ENCODE results near the gene RIPOR3.
A peak's percentile ranks its signal among the peaks of the same experiment; 100 is the strongest.
"Not testable (repeated sequence)": the region's sequence is repeated elsewhere in the genome, so short reads cannot be mapped to it uniquely, and the experiment has no call there.

The RIPOR3 gene

DNA sequence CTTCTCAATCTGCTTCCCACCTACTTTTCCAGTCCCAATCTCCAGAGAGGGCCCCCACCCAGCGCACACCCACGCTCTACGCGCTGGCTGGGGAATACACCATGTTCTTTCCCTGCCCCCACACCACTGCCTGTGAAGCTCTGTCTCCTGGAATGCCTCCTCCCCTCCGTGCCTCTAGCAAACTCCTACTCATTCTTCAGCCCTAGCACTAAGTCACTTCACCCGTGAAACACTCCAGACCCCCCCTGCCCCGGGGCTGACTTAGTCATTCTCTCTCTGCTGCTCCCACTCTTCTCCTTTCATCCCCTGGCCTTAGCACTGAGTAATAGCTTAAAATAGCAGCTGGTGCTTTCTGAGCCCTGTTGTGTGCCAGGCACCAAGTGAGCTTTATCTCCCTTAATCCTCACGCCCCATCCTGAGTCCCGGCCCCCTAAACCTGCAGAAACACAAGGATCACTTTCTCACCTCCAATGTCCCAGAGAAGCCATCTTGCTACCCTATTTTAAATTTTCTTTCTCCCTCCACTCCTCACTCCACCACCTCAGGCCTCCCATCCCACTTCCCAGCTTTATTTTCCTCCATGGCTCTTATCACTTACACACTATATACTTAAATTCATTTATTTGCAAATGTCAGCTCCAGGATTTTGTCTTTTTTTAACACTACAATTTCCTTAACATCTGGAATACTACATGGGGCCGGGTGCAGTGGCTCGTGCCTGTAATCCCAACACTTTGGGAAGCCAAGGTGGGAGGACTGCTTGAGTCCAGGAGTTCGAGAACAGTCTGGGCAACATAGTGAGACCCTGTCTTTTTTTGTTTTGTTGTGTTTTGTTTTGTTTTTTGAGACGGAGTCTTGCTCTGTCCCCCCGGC is 33.7 kb upstream of the RIPOR3 start:
- DNase-seq = peak; percentile 86 to 92

DNA sequence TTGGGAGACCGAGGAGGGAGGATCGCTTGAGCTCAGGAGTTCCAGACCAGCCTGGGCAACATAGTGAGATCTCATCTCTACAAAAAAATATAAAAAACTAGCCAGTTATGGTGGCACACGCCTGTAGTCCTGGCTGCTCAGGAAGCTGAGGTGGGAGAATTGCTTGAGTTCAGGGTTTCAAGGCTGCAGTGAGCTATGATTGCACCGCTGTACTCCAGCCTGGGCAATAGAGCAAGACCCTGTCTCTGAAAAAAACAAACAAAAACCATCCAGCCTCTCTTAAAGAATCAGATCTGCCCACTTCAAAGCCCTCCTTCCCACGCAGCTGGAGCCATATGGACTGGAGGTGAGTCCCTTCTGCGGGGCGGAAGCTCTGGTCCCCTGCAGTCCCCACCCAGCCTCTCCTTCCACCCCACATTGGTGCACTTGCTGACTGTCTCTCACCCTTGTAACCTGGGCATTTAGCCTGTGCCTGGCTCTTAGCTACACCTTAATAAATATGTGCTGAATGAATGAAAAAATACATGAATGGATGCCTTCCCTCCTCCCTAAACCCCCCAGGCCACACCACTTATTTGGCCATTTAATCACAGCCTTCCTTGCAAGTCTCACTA is 32.9 kb upstream of the RIPOR3 start:
- DNase-seq = peak in 1 of 2 experiments; percentile 48

DNA sequence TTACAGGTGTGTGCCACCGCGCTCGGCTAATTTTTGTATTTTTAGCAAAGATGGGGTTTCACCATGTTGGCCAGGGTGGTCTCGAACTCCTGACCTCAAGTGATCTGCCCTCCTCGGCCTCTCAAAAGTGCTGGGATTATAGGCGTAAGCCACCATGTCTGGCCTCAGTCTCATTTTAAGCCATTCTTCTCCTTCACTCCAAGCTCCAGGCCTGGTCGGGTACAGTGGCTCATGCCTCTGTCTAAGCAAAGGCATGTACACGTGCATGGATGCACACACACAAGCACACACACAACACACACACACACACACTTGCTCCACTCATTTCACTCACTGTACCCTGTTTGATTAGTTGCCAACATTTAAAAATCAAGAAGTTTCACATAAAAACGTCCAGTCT is 32.3 kb upstream of the RIPOR3 start:
- DNase-seq = no peak

DNA sequence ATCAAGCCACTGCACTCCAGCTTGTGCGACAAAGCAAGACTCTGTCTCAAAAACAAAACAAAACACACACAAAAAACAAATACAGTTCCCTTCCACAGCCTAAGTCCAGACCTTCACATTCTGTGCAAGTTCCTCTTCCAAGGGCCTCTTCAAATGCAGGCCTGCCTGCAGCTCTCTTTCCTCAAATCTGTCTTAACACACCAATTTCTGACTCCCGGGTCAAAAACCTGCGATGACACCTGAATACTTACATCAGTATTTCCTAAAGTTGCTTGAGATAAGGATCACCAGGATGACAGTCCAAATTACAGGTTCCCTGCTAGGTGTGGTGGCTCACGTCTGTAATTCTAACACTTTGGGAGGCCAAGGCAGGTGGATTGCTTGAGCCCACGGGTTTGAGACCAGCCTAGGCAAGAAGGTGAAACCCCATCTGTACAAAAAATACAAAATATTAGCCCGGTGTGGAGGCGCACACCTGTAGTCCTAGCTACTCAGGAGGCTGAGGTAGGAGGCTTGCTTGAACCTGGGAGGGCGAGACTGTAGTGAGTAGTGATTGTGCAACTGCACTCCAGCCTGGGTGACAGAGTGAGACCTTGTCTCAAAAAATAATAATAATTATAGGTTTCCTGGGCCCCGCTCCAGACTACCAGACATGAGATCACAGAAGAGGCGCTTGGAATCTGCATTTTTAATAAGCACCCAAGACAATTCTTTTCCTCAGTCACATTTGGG is 31.2 kb upstream of the RIPOR3 start:
- DNase-seq = no peak

DNA sequence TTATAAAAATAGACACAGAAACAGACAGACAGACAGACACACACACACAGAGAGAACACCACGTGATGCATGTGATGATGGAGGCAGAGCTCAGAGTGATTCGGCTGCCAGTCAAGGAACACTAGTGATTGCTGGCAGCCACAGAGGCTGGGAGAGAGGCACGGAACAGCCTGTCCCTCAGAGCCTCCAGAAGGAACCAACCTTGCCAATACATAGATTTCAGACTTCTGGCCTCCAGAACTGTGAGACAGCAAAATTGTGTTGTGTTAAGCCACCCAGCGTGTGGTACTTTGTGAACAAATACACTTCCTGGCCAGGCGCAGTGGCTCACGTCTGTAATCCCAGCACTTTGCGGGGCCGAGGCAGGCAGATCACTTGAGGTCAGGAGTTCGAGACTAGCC is 30.5 kb upstream of the RIPOR3 start:
- DNase-seq = no peak

DNA sequence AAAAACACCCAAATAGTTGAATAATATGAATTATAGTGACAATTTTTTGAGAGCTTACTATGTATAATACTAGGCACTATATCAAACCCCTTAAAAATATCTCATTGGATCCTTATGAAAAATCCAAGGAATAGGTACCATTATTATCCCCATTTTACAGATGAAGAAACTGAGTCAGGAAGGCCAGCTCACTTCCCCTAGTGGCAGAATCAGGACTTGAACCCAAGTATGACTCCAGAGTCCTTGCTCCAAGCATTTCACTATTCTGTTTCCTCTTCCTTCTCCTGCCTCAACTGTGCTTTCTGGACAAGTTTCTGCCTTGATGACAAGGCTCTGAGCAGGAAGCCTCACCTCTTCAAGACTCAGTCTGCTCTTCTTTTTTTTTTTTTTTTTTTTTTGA is 29.2 kb upstream of the RIPOR3 start:
- no peak for DNase-seq

DNA sequence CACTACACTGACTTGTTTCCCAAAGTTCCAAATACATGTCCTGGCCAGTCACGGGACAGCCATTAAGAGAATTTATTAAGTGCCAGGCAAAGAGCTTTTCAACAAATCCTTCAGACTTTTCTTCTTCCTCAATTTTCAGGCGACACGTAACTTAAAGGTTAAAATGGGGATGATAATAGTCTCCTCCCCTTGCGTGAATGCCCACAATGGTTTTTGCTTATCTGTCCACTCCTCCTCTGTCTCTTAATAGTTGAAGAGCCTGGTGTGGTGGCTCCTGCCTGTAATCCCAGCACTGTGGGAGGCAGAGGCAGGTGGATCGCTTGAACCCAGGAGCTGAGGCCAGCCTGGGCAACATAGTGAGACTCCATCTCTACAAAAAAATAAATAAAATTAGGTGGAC is 28.7 kb upstream of the RIPOR3 start:
- DNase-seq = no peak

DNA sequence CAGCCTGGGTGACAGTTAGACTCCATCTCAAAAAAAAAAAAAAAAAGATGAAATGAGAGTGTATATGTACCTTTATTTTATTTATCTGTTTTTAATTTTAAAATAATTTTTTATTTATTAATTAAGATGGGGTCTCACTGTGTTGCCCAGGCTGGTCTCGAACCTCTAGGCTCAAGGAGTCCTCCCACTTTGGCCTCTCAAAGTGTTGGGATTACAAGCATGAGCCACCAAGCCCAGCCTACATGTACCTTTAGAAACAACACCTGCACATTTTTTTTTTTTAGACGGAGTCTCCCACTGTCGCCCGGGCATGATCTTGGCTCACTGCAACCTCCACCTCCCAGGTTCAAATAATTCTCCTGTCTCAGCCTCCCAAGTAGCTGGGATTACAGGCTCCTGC is 28.0 kb upstream of the RIPOR3 start:
- no peak for DNase-seq

DNA sequence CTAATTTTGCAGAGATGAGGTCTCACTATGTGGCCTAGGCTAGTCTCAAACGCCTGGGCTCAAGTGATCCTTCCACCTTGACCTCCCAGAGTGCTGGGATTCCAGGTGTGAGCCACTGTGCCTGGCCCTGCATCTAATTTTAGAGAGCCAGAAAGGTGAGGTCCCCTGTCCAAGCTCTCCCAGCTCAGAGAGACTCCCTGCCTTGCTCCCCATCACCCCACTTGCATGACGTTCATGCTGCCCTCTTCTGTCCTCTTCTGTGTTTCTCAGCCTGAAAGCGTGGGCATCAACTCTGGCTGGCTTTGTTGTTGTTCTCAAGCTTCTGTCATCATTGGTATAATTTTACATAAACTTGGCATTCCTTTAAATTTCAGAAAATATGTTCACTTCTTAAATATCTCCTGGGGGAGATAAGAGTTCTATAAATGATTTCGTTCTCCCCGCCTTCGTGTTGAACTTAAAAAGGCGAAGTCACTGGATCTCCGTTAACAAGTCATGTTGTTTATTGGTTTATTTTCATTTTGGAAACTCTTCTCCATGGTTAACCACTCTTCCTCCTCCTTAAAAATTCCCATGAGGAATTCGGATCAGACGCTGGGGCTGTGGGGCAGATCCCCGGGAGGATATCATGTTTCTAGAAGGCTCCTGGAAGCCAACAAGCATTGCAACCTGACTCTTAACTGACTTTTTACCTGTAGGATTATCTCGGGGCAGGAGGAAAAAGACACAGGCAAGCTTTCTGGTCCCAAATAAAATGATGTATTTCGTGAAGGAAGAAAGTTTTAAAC is 26.8 kb upstream of the RIPOR3 start:
- DNase-seq = peak; percentile 31 to 59

DNA sequence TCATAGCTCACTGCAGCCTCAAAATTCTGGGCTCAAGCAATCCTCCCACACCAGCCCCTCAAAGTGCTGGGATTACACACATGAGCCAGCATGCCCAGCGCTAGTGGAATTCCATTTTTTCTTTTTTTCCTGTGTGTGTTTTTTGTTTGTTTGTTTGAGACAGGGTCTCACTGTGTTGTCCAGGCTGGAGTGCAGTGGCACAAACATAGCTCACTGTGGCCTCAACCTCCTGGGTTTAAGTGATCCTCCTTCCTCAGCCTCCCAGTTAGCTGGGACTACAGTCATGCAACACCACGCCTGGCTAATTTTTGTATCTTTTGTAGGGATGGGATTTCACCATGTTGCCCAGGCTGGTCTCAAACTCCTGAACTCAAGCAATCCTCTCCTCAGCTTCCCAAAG is 26.0 kb upstream of the RIPOR3 start:
- DNase-seq = no peak

DNA sequence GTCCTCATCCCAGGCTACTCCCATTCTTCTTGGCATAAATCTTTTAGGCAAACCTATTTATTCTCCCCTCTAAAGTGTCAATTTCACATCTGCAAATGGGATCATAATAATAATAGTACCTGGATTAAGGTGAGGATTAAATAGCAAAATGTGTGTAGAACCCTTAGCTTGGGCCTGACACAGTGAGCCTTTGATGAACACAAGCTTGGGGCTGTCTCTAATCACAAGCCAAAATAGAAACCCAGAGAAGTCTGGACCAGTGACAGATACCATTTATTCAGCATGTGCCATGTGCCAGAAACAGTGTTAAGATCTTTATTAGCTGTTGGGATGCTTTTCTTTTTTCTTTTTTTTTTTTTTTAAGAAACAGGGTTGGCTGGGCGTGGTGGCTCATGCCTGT is 25.2 kb upstream of the RIPOR3 start:
- no peak for DNase-seq

DNA sequence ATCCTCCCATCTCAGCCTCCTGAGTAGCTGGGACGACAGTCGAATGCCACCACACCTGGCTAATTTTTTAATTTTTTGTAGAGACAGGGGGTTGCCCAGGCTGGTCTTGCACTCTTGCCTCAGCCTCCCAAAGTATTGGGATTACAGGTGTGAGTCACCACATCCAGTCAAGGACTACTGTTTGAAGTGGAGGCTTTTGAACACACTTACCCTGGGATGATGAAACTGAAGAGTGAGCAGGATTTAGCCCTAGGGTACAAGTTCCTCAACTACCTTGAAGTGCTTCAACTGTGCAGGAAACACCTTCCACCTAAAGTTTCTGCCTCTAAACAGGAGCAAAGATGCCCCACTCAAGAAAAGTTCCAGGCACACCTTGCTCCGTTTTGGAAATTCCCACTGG is 24.4 kb upstream of the RIPOR3 start:
- no peak for DNase-seq

DNA sequence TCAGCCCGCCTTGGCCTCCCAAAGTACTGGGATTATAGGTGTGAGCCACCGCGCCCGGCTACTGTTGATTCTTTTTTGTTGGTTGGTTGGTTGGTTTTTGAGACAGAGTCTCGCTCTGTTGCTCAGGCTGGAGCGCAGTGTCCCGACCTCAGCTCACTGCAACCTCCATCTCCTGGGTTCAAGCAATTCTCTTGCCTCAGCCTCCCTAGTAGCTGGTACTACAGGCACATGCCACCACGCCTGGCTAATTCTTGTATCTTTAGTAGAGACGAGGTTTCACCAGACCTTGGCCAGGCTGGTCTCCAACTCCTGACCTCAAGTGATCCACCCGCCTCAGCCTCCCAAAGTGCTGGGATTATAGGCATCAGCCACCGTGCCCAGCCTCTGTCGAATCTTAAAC is 23.1 kb upstream of the RIPOR3 start:
- DNase-seq = not testable (repeated sequence)

DNA sequence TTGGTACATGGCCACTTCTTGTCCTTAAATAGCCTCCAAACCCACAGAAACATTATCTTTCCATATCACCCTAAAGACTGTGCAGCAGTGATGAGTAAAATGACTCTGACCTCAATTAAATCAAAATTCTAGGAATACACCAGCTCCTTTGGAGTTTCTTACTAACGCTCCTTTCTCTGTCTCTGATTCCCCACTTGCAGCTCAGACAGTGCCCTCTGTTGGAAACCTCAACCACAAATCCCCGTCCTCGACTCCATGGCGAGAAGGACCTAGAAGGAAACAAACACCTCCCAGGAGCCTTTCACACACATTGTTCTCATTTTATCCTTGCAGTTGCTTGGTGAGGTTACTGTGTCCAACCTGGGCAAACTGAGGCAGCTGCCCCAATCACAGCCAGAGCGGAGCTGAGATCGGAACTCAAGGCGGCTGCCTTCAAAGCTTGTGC is 22.3 kb upstream of the RIPOR3 start:
- DNase-seq = peak in 1 of 2 experiments; percentile 21

DNA sequence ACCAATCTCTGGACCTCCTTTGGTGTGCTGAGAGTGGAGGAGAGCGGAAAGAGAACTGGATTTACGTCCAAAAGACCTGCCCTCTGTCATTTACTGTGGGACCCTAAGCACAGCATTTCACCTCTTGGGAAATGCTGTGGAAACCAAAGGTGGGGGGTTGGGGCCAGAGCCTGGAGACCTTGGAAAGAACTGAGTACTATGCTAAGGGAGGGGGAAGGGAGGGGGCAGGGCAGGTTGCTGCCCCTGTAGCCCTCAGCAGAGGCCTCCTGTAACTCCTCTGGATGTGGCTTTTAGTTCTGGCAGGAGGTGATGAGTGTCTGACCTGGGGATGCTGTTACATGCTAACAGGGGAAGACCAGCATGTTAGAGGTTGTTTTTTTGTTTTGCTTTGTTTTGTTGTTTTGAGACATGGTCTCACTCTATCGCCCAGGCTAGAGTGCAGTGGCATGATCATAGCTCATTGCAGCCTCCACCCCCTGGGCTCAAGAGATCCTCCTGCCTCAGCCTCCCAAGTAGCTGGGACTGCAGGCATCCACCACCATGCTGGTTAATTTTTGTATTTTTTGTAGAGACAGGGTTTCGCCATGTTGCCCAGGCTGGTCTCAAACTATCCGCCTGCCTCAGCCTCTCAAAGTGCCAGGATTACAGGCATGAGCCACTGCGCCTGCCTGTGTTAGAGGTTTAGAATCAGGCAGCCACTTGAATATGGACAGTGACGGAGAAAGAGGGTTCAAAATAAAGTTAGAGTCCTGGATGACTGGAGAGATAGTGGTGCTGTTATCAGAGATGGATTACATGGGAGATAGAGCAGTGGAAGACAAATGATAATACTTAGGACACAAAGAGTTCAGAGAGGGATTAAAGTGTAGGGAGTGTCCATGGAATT is 21.7 kb upstream of the RIPOR3 start:
- DNase-seq = no peak

DNA sequence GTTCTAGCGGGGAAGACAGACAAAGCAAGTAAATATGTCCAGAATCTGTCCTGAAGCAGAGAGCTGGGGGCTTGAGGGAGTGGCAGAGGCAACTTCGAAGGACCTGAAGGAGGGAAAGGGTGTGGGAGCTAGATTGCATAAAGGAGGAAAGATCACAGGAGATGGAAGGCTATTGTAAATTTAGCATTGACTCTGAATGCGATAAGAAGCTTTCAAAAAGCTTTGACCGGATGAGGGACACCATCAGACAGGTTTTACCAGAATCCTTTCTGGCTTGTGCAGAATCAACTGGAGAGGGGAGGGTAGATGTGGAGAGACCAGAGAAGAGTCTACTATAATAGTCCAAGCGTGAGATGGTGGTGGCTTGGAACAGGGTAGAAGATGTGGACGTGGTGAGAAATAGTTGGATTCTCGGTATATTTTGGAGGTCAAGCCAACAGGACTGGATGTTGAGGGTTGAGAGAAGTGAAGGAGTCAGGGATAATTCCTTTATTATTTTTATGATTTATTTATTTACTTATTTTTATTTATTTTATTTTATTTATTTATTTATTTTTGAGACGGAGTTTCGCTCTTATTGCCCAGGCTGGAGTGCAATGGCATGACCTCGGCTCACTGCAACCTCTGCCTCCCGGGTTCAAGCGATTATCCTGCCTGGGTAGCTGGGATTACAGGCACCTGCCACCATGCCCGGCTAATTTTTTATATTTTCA is 19.9 kb upstream of the RIPOR3 start:
- DNase-seq = no peak

DNA sequence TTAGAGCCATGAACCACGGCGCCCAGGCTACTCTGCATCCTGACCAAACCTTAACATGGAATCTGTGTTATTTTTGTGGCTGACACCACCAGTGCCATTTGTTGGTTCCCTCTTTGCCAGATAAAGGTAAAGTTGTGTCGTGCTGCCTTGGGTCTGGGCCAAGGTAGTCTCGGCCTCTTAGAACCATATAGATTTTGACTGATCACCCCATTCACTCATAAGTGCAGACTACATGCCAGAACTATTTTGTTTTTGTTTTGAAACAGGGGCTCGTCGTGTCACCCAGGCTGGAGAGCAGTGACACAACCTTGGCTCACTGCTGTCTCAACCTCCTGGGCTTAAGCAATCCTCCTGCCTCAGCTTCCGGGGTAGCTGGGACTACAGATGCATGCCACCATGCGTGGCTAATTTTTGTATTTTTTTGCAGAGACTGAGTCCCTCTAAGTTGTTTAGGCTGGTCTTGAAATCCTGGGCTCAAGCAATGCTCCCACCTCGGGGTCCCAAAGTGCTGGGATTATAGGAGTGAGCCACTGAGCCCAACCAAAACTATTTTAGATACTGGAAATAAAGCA is 19.2 kb upstream of the RIPOR3 start:
- DNase-seq = no peak

DNA sequence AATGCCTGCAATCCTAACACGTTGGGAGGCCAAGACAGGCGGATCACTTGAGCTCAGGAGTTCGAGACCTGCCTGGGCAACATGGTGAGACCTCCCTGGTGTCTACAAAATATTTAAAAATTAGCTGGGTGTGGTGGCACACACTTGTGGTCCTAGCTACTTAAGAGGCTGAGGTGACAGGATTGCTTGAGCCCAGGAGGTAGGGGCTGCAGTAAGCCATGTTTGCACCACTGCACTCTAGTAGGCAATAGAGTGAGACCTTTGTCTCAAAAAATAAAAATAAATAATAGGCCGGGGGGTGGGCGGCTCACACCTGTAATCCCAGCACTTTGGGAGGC is 18.3 kb upstream of the RIPOR3 start:
- DNase-seq = no peak

DNA sequence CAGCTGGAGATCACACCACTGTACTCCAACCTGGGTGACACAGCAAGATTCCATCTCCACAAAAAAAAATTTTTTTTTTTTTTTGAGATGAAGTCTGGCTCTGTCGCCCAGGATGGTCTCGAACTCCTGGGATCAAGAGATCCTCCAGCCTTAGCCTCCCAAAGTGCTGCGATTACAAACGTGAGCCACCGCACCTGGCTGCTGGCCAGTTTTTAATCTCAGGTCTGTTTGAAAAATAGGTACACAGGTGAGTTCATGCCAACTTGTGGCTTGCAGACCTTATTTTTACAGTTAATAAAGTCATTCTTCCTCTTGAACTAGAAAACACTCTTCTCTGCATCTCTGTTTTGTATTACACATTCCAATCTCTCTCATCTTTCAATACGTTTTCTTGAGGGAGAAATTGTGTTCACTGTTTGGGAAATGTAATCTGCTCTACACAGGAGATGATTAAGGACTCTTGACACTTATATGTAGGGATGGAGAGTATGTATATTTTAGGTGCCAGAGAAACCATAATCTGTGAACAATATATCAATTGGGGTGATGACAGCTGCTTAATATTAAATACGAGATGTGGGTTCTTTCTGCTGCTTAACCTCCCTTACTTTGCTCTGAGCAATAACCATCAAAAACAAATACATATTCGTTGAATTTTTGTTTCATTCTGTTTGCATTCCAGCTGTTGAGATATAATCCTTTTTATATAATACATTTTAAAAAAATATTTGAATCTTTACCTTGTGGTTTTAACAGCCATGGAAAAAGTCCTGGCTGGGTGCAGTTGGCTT is 17.7 kb upstream of the RIPOR3 start:
- no peak for DNase-seq

DNA sequence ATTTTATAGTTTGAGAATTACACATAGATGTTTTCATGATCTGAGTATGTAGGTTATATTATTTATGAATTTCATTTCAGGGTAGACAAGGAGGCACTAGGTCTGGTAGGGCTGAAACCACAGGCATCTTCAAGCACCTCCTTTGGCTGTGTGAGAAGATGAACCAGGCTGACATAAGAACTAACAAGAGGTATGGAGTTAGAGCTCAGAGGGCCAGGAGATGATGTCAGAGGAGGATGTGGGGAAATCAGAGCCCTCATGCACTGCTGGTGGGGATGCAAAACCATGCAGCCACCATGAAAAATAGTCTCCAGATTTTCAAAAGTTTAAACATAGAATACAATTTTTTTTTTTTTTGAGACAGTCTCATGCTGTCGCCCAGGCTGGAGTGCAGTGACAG is 13.6 kb upstream of the RIPOR3 start:
- no peak for DNase-seq
